HG03045 (cell line): ENCODE results near the gene UBE4A.

ENCODE experiments used
- ATAC-seq: cut with Tn5 transposase; IDR thresholded peaks from one replicate; pipeline ENCODE4 v1.9.1; 2021; ENCODE audit warnings: mild to moderate bottlenecking, moderate library complexity; ENCODE audit not compliant: unreplicated experiment

The UBE4A gene

DNA sequence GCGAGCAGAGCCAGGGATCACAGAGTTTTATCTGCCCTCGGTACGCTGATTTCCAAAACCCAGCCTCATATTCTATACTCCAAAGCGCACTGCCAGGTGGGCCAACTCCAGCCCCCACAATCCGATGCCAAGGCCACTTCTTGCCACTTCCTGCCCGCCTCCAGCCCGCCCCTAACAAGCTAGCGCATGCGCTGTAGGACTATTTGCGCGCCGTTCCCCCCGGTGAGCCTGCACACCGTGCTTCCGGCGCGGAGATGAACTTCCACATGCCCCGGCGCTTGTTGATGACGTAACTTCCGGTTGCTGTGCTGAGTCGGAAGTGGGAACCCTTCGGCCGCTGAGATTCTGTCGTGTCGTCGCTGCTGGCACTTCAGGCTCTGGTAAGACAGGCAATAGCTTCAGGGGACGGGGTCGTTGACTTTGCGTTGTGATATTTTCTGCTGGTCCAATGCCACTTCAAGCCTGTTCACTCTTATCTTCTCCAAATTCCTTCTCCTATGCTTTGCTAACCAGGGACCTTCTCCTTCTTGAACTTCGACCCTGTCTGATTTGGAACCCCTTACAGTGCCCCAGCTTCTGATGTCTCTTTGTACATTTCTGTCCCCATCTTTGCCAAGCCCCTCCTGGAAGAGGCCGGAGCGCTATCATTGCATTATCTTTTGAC lies at the start of gene UBE4A:
Gene UBE4A, plus strand, starts transcription at position 306 of the 664 bp plus-strand sequence. CDS start 5,481 bp downstream, outside the sequence.
- peak; percentile 91 for ATAC-seq

DNA sequence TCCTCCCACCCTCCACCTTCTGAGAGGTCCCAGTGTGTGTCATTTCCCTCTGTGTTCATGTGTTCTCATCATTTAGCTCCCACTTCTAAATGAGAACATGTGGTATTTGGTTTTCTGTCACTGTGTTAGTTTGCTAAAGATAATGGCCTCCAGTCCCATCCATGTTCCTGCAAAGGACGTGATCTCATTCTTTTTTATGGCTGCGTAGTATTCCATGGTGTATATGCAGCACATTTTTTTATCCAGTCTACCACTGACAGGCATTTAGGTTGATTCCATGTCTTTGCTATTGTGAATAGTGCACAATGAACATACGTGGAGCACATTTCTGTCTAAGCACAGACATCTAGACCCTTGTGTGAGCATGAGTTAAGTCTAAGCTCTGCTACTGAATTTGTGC lies 49.1 kb upstream of the UBE4A start:
- ATAC-seq, result no peak

DNA sequence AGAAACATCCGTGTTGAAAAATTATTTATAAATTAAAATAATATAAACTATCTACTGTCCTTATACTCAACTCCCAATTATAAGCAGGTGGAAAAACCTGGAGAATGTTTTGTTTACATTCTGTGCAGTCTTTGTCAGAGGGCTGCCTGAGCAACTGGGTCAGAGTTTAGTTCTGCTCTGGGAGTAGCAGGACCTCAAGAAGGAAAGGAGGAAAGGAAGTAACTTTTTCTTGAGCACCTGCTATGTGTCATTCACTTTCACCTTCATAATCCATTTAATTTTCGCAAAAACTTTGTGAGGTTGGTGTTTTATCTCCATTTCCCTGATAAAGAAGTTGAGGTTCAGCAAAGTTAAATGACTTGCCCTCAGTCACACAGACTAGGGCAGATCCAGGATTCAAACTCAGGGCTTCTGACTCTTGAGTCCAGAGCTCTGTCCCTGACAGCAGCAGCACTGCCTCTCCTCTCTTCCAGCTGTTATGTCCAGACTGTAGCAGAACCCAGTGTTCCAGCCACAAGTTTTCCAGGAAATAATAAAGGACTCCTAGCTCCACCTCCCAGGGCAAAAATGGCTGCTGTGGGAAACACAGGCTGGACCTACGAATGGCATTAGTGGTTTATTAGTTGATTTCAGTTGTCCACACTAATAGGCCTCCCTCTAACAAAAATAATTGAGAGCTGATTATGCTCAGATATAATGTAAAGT lies 48.5 kb upstream of the UBE4A start:
- ATAC-seq, result no peak

DNA sequence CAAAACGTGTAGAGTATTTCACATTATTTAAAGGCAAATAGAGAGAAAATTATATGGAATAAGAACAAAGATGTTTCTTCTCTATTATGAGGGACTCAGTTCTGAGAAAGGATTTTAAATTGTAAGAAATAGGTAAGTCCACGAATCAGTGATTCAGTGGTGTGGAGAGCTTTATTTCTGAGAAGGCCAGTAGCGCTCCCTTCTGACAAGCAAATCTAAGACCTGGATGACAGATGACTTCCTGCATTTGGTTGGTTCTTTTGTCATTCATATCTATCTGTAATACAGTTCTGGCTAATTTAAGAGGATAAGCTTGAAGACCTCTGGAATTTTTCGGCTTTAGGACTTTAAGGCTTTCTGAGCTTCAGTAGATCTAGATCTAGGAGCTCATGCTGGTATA lies 47.9 kb upstream of the UBE4A start:
- no peak for ATAC-seq

DNA sequence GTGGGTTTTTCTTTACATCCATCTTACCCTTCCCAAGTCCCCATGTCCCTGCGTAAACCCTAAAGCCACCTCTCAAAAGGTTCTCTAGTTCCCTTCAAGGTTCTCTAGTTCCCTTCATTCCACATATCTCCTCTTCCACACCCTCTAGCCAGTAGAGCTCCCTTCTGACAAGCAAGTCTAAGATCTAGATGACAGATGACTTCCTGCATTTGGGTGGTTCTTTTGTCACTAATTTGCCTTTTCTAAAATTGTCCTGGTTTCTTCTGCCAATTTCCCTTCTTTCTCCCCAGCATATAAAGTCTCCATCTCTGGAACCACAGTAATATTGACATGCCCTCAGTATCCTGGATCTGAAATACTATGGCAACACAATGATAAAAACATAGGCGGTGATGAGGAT lies 47.1 kb upstream of the UBE4A start:
- no peak for ATAC-seq

DNA sequence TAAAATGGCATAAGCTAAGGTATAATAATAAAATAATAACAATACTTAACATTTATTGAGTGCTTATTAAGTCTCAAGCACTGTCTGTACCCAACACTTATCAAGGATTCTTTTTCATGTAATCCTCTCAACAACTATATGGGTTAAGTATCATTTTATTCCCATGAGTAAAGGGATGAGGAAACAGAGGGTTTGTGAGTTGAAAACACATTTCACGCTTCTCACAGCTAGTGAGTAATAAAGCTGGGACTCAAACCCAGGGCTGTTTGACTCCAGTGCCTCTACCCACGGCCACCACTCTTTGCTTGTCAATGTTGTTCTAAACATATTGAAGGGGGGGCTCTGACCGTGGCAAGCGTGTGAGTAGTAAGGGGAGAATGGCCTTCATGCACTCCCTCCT lies 46.2 kb upstream of the UBE4A start:
- no peak for ATAC-seq

DNA sequence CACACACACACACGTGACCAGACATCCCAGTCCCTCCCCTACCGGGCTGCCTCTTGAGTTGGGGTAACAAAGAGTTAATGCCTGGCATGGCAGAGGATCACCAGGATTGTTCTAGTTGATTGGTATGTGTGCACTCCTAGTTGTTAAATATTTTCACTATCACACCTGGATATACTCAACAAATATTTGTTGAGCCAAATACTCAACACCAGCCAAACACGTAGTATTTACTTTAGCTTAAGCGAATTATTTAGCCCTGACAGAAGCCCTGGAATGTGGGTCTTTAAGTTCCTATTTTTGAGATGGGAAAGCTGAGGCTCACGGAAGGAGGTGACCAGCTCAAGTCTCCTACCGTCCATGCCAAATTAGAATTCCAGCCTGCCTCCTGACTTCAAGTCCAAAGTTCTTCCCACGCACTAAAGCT lies 44.4 kb upstream of the UBE4A start:
- ATAC-seq, result no peak

DNA sequence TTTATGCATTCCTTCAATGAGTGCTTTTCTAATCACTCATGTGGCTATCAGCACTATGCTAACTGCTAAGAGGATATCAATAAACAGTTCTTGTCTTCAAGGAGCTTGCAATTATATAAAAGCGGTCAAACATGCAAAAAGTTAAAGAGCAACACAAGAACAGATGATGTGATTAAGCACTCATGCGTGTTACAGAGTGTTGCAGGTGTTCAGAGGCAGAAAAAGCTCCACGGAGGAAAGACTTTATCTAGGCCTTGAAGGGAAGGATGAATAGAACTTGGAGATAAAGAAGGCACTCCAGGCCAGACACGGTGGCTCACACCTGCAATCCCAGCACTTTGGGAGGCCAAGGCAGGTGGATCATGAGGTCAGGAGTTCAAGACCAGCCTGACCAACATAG lies 41.3 kb upstream of the UBE4A start:
- ATAC-seq, result no peak

DNA sequence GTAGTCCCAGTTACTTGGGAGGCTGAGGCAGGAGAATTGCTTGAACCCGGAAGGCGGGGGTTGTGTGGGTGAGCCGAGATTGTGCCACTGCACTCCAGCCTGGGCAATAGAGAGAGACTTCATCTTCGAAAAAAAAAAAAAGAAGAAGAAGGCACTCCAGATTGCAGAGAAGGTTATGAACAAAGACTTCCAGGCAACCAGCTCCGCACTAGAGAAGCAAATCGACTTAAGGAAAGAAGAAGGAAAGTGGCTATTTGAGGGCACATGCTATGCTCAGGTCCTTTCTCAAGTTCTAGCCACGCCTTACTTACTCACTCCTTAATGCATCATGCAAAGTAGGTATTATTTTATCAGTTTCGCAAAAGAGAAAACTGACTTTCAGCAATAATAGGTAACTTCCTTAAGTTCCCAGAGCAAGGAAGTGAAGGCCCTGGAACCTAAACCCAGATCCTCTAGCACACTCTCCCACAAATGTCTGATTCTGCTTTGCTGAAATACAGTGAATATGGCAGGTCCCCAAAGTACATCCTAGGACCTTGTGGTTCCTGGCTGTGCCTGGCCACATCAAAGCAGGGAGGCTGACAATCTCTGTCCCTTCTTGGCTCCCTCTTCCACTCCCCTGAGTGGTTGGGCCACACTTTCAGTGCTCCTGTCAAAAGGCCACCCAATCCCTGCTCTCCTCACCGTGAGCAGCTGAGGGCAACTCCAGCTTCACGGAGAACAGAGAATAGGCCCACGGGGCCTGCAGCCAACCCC lies 40.6 kb upstream of the UBE4A start:
- no peak for ATAC-seq

GRCh38 chr11:118319337-118319707 lies 40.1 kb upstream of the UBE4A start:
- no peak for ATAC-seq

DNA sequence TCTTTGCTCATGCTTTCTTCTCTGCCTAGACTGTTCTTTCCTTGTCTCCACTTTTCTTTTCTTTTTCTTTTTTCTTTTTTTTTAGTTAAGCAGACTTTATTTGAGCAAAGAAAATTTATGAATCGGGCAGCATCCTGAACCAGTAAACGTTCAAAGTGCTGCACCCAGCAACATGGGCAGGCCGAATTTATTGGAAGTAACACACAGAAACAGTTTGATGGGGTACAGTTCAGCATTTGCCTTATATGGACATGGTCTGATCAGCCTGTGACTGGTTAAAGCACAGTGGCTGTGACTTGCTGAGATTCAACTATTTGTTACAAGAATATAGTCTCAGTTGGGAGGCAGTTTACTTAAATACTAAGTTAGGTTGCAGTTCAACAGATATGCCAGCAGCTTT lies 38.9 kb upstream of the UBE4A start:
- no peak for ATAC-seq

GRCh38 chr11:118321386-118322082 lies 37.9 kb upstream of the UBE4A start:
- ATAC-seq, result no peak

DNA sequence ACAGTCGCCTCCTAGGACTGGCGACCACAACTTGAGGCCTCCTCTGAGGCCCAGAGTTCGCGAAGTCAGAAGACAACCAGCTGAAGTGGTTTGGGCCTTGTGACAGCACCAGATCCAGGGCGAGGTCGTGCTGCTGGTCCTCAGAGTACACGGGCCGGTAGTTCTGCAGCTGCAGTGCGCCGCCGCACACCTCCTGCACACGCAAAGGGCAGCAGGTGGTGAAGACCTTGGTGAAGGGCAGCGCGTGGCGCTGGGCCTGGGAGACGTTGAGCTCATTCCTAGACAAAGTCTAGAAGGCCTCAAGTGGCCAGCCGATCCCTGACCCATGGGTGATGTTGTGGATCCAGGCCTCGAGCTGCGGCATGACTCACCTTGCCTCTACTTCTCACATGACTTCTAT lies 36.7 kb upstream of the UBE4A start:
- ATAC-seq, result no peak

DNA sequence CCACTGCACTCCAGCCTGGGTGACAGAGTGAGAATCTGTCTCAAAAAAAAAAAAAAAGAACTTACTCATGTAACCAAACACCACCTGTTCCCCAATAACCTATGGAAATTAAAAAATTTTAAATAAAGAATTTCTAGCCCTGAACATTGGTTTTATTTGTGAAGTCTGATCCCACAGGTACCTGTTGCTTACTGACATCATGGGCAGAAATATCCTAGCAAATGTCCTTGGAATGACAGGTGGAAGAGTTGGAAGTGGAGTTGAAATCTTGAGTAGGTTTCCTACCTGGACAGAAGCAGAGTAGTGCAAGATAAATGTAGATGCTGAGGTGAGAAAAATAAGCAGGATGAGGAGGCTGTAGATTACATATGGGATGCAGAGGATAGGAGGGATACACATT lies 34.1 kb upstream of the UBE4A start:
- no peak for ATAC-seq

GRCh38 chr11:118328745-118329144 lies 30.7 kb upstream of the UBE4A start:
- no peak for ATAC-seq

DNA sequence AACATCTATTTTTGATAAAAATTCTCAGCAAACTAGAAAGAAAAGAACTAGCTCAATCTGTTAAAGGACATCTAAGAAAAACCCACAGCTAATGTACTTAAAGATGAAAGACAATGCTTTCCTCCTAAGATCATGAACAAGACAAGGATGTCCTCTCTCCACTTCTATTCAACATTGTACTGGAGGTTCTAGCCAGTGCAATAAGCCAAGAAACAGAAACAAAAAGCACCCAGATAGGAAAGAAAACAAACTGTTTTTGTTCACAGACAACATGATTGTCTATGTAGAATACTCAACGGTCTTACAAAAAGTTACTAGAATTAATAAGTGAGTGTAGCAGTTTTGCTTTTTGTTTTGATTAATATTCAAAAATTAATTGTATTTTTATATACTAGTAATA lies 24.7 kb upstream of the UBE4A start:
- ATAC-seq, result no peak

DNA sequence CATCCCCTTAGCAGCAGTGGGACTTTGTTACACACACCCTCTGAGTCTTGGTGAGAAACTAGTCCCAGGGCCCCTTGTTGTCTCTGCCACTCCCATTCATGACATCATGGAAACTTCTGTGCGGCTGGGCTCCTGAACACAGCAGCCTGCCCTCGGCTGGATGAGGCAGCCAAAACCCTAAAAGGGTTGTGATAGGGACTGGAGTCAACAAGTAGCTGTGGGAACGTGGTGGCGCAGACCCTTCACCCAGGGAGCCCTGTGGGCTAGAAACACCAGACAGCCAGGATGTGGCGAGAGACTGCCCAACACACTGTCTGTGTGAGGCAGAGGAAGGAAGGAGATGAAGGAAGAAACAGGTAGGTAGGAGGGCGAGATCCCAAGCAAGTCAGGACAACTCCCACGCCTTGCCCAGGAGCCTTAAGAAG lies 20.8 kb upstream of the UBE4A start:
- no peak for ATAC-seq

- ATAC-seq, result no peak
These were observed 20.0 kb upstream of the UBE4A start for GRCh38 chr11:118339281-118339961.

DNA sequence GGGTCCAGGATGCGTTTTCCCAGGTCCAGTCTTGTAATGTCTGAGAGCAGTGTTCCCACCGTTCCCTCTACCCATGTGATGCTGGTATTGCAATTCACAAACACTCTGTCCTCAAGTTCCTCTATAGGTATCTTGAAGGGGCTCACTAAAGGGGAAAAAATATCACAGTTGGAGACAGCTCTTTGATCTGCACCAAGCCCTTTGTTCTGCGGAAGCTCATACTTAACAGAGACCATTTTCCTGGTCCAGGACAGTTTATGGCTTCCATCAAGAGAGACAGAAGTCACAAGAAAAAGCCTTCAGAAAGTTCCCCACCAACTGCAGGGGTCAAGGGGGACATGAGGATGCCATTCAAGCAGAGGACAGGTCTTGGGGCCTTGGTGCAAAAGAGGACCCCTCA lies 19.0 kb upstream of the UBE4A start:
- ATAC-seq, result no peak

DNA sequence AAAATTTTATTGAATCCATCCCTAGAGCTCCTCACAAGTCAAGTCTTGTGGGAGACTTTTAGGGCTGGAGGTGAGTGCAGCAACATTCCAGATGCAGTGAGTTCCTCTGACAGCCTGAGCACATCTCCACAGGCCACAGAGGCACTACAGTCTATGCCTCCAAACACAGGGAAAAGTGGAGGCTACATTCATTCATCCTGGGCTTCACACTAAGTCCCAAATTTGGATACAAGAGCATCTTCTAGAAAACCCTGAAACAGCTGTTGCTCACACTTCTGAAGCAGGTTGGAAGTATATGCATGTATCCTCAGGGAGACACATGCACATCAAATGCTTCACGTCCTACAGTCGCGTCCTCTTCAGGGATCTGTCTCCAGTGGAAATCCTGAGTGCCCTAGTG lies 18.1 kb upstream of the UBE4A start:
- ATAC-seq, result no peak
